CD4-positive, alpha-beta T cell treated with Interleukin-12 subunit alpha and Interleukin-12 subunit beta, for 1 hour (primary cell): ENCODE results near the gene DDR1.
"Not testable (repeated sequence)": the region's sequence is repeated elsewhere in the genome, so short reads cannot be mapped to it uniquely, and the experiment has no call there.

Experiments used
- DNase-seq: peaks from one replicate; pipeline ENCODE4 v3.0.0-alpha.2; 2020

DDR1 gene

DNA sequence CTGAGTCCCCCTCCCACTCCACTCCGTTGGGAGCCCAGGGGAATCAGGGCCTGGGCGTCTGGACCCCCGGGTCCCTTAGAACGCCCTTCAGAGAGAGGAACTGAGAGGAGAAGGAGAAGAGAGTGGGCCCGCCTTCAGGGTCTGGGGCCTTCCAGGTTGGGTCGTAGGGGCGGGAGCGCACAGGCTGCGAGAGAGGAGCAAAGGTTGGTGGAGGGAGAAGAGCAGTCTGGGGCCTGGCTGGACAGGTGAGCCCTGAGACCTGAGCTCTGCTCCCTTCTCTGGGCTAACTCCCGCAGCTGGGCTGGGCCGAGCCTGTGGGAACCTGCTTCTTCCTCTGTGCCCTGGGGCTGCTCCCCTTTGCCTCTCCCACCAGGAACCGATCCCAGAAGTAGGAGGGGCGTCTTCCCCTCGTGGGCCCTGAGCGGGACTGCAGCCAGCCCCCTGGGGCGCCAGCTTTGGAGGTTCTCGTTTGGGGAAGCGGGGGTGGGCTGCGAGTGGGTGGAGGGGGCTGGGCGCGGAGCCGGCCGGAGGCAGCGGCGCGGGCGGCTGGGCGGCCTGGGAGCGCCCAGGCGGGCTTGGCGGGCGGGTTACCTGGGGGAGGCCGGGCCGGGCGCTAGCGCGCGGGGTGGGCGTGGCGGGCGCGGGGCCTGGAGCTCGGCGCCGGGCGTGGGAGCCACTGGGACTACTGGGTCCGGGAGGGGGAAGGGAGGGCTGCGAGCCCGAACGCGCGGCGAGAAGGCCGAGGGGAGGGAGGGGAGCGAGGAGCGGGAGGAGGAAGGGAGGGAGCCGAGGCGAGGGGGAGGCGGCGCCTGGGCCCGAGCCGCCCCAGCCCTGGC is at the start of gene DDR1:
DDR1 (plus strand) TSS at position 835 of the 836 bp plus-strand sequence. CDS start 4,211 bp downstream, outside the sequence.
- peak; percentile 60 for DNase-seq

DNA sequence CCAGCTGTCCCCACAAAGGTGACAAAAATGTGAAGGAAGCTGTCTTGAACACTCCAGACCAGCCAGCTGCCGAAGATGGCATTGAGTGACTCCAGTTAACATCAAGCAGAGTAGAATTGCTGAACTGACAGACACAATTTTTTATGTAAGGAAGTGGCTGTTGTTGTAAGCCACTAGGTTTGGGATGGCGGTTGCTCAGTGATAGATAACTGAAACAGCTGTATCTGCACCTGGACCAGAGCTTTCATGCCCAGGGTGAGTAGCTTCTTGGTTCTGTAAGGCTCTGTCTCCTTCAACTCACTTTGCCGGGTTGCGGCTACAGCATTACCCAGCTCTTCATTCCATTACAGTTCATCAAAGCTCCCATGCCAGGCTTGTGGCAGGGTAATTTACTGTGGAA is 49.7 kb upstream of the DDR1 start:
- DNase-seq: no peak

DNA sequence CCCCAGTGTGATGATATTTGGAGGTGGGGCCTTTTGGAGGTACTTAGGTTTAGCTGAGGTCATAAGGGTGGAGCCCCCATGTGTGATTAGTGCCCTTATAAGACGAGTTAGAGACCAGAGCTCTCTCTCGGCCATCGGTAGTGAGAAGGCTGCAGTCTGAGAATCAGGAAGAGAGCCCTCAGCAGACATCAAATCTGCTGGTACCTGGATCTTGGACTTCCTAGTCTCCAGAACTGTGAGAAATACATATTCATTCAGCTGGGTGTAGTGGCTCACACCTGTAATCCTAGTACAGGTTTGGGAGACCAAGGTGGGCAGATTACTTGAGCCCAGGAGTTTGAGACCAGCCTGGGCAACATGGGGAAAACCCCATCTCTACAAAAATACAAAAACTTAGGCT is 48.7 kb upstream of the DDR1 start:
- no peak for DNase-seq

DNA sequence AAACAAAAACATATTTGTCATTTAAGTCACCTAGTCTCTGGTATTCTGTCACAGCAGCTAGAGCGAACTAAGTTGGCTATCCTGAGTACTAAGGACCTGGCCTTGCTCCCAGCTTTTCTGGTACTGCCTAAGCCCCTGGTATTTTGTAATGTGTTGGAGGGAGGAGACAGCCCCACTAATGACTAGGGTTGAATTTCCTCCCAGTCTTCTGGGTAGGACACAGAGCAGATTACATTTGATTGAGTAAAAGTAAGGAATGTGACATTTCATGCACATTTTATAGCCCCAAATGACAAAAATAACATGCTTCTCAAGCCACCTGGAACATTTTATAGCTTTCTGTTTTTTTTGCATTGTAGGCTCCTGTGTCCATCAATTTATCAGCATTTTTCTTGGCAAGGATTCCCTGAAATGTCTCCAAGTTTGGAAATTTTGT is 47.9 kb upstream of the DDR1 start:
- DNase-seq: no peak

DNA sequence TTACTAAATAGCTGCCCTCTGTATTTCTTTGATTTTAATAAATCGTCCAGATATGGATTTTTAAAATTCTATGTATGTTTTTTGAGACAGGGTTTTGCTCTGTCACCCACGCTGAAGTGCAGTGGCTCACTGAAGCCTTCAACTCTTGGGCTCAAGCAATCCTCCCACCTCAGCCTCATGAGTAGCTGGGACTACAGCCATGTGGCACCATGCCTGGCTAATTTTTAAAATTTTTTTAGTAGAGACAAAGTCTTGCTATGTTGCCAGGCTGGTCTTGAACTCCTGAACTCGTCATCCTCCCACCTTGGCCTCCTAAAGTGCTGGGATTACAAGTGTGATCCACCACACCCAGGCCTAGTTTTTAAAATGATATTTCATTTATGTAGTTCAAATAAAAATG is 47.4 kb upstream of the DDR1 start:
- no peak for DNase-seq

DNA sequence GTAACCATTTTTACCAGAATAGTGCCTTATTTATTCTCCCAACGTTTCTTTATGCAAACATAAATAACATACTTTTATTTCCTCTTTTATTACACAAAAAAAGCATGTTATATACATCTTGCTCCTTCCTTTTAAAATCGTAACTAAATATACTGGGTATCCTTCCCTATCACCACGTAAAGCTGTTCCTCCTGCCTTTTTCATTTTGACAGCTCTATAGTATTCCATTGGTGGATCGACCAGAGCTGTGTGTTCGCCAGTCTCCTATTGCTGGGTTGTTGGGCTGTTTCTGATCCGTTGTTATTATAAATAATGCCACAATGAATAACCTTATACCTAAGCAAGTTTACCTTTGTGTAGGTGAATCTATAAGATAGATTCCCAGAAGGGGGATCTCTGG is 46.9 kb upstream of the DDR1 start:
- DNase-seq: no peak

DNA sequence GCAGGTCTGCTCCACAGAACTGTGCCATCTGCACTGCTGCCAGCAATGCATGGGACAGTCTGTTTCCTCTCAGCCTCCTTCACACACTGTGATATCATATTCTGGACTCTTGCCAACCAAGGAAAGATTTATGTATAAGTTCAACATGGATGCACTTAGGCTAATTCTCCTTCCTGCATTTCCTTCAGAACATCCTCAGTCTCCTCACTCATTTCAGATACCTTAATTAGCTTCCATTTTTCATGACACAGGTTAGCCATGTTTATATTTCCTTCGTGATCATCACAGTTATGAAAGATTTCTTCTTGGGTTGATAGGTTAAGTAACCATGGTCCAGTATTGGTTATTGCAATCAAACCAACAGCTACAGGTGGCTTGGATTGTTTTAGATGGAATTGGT is 46.4 kb upstream of the DDR1 start:
- DNase-seq: no peak

DNA sequence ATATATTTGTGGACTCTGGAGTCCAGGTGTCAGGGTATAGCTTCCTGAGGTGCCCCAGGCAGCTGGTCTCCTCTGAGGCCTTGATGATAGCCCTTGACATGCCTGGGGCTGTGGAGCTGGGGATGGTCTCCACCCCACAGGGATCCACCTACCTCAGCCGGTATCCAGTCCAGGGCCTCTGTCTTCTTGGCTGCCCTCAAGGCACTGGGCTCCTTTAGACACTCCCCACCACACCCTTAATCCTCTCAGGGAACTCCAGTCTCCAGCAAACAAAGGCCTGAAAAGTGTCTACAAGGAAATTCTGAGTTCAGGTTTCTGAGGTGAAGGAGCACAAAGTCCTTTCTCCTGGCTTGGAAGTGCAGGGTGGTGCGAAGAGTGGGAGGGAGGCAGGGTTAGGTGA is 44.6 kb upstream of the DDR1 start:
- DNase-seq: no peak

DNA sequence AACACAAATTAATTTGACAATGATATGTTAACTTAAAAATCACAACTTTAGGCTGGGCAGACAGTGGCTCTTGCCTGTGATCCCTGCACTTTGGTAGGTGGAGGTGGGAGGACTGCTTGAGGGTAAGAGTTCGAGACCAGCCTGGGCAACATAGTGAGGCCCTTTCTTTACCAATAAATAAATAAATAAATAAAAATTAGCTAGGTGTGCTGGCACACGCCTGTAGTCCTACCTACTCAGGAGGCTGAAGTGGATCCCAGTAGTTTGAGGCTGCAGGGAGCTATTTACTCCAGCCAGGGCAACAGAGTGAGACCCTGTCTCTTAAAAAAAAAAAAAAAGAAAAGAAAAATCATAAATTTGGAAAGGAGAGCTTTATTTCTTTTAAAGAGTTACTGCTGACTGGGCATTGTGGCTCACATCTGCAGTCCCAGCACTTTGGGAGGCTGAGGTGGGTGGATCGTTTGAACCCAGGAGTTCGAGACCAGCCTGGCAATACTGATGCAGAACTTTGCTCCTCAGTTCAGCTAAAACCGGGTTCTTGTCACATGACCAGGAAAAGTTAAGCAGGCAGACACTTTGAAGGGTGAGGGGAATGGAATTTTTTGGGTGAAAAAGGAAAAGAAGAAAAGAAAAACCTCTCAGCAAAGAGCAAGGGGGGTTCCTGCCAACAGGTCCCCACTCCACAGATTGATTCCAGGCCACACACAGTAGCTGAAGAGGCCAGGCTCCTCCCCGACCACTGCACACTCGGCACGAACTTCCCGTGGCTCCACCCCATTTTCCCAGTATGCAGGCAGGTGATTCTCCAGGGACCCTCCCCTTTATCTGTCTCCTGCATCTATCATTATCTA is 44.0 kb upstream of the DDR1 start:
- no peak for DNase-seq

DNA sequence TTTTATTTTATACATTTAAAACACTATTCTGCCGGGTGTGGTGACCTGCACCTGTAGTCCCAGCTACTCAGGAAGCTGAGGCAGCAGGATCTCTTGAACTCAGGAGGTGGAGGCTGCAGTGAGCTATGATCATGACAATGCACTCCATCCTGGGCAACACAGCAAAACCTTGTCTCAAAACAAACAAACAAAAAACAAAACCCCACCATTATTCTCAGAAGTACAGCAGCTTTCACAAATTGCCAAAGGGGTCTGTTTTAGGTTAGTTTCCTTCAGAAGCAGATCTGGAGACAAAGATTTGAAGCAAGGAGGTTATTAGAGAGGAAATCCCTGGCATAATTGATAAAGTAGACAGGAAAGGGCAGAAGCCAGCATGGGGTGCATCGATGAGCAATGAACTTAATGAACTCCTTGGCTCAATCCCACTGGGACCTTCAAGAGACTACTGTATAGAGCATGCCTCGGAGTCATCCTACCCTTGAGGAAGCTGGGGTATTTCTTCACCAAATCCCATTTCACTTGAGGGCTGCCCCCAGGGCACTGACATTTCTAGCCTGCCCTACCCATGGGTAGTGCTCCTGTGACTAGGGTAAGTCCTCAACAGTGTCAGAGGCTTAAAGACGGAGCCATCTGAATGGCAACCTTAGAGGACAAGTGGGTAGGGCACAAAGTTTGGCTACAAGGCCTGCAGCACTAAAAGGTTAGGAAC is 43.2 kb upstream of the DDR1 start:
- DNase-seq: no peak

DNA sequence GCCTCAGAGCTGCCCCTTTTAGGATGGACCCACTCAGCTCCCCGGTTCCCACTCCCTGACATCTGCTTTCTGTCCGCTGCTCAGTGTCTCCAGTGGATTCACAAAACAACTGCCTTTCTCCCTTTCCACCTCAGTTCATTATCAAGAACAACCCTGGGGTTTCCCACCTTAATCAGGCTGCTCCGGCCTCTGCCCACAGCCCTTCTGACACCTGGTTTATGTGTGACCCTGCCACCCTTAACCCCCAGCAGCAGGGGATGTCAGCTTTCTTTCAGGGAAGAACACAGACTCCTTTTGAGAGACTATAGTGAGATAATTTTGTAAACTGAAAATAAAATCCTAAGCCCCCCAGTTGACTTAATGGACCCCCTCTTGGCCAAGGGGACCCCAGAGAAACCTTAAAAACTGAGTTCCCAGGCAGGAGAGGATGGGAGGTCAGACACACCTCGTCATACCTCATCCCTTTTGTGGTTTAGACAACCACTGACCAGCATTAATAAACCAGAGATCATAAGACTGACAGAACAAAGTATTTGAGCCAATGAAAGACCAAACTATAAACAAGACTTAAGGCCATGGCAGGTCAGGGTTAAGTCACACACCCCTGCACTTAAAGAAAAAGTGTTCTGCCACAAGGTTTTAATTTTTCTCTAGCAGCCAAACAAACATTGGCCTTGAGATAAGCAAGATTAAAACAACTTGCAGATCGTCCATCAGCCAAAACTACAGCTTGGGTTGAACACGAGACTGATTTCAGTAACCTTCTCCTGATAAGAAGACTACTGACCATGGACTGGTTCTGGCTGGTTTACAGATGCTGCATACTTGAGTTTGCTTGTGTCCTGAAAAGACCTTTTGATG is 42.4 kb upstream of the DDR1 start:
- no peak for DNase-seq

DNA sequence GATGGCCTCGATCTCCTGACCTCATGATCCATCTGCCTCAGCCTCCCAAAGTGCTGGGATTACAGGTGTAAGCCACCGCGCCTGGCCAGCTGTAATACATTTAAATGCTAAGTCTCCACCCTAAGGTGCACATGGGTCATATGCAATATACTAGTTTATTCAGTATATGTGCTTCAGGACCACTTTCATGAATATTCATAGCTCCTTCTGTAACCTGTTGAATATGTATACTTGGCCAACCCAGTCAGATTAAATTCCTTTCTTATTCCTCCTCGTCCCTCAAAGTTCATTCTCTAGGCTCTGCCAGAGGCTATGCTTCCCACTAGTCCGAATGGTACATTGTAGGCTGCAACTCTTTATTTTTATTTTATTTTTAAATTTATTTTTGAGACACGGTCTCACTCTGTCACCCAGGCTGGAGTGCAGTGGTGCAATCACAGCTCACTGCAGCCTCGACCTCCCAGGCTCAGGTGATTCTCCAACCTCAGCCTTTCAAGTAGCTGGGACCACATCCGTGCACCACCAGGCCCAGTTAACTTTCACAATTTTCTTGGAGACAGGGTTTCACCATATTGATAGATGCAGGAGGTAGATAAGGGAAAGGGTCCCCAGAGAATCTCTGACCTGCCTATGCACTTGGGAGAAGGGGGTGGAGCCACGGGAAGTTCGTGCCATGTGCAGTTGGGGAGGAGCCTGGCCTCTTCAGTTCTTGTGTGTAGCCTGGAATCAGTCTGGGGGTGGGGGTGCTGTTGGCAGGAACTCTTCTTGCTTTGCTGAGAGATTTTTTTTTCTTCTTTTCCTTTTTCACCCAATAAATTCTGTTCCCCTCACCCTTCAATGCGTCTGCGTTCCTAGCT is 41.3 kb upstream of the DDR1 start:
- no peak for DNase-seq

DNA sequence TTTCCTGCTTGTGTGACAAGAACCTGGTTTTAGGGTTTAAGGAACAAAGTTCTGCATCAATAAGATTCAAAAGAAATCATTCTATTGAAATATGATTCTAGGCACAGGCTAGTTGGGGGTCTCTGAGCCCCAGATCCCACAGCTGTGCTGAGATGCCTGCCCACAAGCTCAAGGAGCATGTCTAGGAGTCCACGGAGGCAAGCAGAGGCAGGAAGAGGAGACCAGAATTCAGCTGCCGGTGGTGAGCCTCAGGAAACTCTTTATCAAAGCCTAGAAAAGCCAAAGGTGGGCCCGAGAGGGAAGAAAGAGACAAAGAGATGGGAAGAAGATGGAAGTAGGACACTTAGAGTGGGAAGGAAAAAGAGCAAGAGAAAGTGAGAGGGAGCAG is 40.7 kb upstream of the DDR1 start:
- no peak for DNase-seq

DNA sequence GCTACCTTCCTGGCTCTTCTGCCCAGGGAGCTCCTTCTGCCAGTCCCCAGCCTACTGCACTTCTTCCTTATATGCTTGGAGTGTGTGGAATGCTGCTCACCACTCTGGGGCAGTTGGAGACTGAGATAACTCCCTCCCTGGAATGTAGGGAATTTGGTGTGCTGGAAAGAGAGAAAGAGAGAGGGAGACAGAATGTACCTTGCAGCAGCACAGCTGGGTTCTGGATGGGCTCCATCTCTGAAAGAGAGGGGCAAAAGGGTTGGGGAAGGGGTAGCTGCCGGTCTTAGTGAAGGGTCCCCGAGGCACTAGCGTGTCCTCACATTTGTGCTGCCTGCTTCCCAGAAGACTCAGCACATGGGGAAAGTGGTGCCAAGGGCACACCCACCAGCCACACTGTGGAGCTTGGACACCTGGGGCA is 40.2 kb upstream of the DDR1 start:
- DNase-seq: no peak

DNA sequence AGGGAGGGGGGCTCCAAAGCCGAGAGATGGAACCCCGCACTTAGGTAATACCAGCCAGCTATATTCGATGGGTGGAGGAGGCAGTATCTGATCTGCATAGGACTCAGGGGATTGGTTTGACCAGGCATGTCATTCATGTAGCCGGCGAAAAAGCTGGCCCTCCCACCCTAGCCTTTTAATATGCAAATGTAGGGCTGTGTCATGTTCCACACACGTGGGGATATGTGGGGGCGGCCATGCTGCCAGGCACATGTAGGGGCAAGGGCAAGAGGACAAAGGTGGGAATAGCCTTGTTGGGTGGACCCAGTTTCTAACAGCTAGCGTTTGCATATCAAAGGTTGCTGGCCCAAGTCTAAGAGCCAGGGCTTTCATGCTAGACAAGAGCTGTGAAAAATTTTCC is 39.1 kb upstream of the DDR1 start:
- DNase-seq: no peak

DNA sequence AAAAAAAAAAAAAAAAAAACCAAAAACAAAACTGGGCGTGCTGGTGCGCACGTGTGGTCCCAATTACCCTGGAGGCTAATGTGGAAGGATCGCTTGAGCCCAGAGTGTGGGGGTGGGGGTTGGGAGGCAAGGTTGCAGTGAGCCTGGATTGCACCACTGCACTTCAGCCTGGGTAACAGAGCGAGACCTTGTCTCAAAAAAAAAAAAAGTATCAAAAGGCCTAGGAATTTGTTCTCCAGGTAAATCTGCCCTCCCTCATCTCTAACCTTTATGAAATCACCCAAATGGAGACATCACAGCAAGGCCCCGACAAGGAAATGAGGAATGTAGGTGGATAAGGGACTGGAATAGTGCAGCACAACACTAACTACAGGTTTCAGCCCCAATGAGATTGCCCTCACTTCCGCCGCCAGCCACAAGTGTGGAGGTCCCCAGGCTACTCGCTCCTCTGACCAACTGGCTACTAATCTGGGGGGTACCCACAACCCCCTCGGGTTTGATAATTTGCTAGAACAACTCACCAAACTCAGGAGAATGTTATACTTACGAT is 36.8 kb upstream of the DDR1 start:
- no peak for DNase-seq

DNA sequence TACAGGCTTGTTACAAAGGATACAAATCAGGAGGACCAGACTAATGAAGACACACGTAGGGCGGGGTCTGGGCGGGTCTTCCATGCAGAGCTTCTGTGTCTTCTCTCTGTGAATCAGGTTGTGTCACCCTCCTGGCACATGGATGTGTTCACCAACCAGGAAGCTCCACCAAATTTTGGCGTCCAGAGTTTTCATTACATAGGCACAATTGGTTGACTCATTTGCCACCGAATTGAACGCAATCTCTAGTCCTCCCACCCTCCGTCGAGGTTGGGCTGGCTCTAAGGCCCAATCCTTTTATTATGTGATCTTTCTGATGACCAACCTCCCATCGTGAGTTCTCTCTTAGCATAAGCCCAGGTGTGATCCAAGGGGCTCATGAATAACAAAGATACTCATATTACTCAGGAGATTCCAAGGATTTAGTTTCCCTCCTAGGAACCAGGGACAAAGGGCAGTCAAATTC is 36.3 kb upstream of the DDR1 start:
- DNase-seq: no peak

DNA sequence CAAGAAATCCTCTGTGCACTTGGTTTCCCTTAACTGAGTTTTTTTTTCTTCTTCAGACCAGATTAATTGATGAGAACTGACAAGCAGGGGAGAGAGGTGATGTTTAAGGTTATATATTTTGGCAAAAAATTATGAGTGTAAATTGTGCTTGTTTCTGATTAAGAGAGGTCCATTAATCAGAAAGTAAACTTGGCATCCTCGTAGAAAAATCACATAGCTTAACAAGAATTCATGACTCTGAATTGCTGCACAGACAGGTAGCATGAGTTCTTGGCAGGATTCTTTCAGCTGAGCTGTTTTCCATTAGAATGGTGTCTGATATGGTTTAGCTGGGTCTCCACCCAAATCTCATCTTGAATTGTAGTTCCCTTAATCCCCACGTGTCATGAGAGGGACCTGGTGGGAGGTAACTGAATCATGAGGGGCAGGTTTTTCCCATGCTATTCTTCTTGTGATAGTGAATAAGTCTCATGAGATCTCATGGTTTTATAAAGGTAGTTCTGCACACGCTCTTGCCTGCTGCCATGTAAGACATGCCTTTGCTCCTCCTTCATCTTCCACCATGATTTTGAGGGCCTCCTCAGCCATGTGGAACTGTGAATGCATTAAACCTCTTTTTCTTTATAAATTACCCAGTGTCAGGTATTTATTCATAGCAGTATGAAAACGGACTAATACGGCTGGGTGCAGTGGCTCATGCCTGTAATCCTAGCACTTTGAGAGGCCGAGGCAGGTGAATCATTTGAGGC is 34.2 kb upstream of the DDR1 start:
- DNase-seq: no peak

DNA sequence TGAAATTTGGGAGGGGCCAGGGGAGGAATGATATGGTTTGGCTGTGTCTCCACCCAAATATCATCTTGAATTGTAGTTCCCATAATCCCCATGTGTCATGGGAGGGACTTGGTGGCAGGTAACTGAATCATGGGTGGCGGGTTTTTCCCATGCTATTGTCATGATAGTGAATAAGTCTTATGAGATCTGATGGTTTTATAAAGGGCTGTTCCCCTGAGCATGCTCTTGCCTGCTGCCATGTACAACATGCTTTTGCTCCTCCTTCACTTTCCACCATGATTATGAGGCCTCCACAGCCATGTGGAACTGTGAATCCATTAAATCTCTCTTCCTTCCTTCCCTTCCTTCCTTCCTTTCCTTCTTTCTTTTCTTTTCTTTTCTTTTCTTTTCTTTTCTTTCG is 31.9 kb upstream of the DDR1 start:
- DNase-seq: not testable (repeated sequence)
